Measurements from ENCODE around the gene PRICKLE2.

Gene PRICKLE2

GRCh38 chr3:64213962-64214379, 11.3 kb downstream of the PRICKLE2 start:
- H3K4me1 ChIP-seq (ENCODE audit: insufficient read depth, low read length, severe bottlenecking) = no peaks in the 10 kb centered on the region
- no peaks in the 10 kb centered on the region for H4K20me1 ChIP-seq (ENCODE audit: insufficient read depth, low read length)
- H3K4me3 ChIP-seq (ENCODE audit: low read depth, low read length, poor library complexity, severe bottlenecking) = no peak overlapping the region
- H3K9me3 ChIP-seq (ENCODE audit: low read length) = no peaks in the 10 kb centered on the region
- H3F3A ChIP-seq (ENCODE audit: insufficient read depth, low read length) = no peaks in the 10 kb centered on the region
- no peaks in the 10 kb centered on the region for H3K79me2 ChIP-seq (ENCODE audit: insufficient read depth, low read length)
- H3K27me3 ChIP-seq (ENCODE audit: insufficient read depth, low read length) = no peaks in the 10 kb centered on the region
- H3K4me2 ChIP-seq (ENCODE audit: low read length) = no peak overlapping the region
- H3K27ac ChIP-seq (ENCODE audit: low read depth, low read length, poor library complexity, severe bottlenecking) = no peak overlapping the region
- no peaks in the 10 kb centered on the region for H3K9me2 ChIP-seq (ENCODE audit: low read depth, low read length)
- no peak overlapping the region for H3K9ac ChIP-seq (ENCODE audit: low read length)
- TF ChIP-seq, protein P1, sequence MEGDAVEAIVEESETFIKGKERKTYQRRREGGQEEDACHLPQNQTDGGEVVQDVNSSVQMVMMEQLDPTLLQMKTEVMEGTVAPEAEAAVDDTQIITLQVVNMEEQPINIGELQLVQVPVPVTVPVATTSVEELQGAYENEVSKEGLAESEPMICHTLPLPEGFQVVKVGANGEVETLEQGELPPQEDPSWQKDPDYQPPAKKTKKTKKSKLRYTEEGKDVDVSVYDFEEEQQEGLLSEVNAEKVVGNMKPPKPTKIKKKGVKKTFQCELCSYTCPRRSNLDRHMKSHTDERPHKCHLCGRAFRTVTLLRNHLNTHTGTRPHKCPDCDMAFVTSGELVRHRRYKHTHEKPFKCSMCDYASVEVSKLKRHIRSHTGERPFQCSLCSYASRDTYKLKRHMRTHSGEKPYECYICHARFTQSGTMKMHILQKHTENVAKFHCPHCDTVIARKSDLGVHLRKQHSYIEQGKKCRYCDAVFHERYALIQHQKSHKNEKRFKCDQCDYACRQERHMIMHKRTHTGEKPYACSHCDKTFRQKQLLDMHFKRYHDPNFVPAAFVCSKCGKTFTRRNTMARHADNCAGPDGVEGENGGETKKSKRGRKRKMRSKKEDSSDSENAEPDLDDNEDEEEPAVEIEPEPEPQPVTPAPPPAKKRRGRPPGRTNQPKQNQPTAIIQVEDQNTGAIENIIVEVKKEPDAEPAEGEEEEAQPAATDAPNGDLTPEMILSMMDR (IDR thresholded peaks at IDR 0.05; ENCODE audit: low read length) = no peak
- no peak for TF ChIP-seq EZH2 (IDR thresholded peaks at IDR 0.05; ENCODE audit: borderline replicate concordance, low read length)
- no peaks in the 10 kb centered on the region for H3K36me3 ChIP-seq (ENCODE audit: insufficient read depth, low read length)
- no peak overlapping the region for H2AFZ ChIP-seq (ENCODE audit: low read length)

DNA sequence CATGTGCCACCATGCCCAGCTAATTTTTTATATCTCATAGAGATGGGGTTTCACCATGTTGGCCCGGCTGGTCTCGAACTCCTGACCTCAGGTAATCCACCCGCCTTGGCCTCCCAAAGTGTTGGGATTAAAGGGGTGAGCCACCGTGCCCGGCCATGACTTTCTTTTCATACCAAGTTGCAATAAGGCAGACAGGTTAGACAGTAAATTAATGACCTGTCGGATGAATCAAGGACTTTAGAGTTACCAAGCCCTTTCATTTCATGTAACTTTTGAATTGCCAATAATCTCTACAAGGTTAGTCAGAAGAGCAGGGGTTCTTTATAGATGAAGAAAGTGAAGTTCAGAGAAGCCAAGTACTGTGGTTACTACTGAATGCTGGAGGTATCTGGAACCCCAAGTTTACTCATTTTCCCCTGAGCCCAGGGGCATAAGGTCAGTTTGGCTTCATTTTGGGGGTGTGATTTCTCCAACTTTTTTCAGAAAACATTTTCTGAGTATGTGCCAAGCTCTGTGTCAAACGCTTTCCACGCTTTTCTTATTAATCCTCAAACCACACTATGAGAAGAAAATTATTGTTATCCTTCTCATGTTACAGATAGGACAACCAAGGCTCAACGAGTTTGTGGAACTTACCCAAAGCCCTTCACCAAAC, 11.9 kb downstream of the PRICKLE2 start:
- no peak overlapping the region for H3K4me3 ChIP-seq (ENCODE audit: low read depth, low read length, poor library complexity, severe bottlenecking)
- no peaks in the 10 kb centered on the region for H3K9me2 ChIP-seq (ENCODE audit: low read depth, low read length)
- H3F3A ChIP-seq (ENCODE audit: insufficient read depth, low read length) = no peaks in the 10 kb centered on the region
- H2AFZ ChIP-seq (ENCODE audit: low read length) = no peak overlapping the region
- no peak overlapping the region for H3K4me2 ChIP-seq (ENCODE audit: low read length)
- no peaks in the 10 kb centered on the region for H3K9me3 ChIP-seq (ENCODE audit: low read length)
- H3K27ac ChIP-seq (ENCODE audit: low read depth, low read length, poor library complexity, severe bottlenecking) = no peak overlapping the region
- no peaks in the 10 kb centered on the region for H4K20me1 ChIP-seq (ENCODE audit: insufficient read depth, low read length)
- H3K36me3 ChIP-seq (ENCODE audit: insufficient read depth, low read length) = no peaks in the 10 kb centered on the region
- H3K9ac ChIP-seq (ENCODE audit: low read length) = no peak overlapping the region
- H3K27me3 ChIP-seq (ENCODE audit: insufficient read depth, low read length) = no peaks in the 10 kb centered on the region
- H3K79me2 ChIP-seq (ENCODE audit: insufficient read depth, low read length) = no peaks in the 10 kb centered on the region
- H3K4me1 ChIP-seq (ENCODE audit: insufficient read depth, low read length, severe bottlenecking) = no peaks in the 10 kb centered on the region
- TF ChIP-seq, protein P1 (IDR thresholded peaks at IDR 0.05; ENCODE audit: low read length) = no peak
- no peak for TF ChIP-seq EZH2 (IDR thresholded peaks at IDR 0.05; ENCODE audit: borderline replicate concordance, low read length)

GRCh38 chr3:64209866-64210621, 15.2 kb downstream of the PRICKLE2 start:
- Histone ChIP-seq H3K27ac (ENCODE audit: low read depth, low read length, poor library complexity, severe bottlenecking) (no peak overlapping the region), H3K27me3 (ENCODE audit: insufficient read depth, low read length) (no peaks in the 10 kb centered on the region), H3K4me2 (ENCODE audit: low read length) (no peak overlapping the region), H3K9ac (ENCODE audit: low read length) (no peak overlapping the region), H2AFZ (ENCODE audit: low read length) (no peak overlapping the region), H3K9me2 (ENCODE audit: low read depth, low read length) (no peaks in the 10 kb centered on the region), H4K20me1 (ENCODE audit: insufficient read depth, low read length) (no peaks in the 10 kb centered on the region), H3K4me1 (ENCODE audit: insufficient read depth, low read length, severe bottlenecking) (no peaks in the 10 kb centered on the region), H3K4me3 (ENCODE audit: low read depth, low read length, poor library complexity, severe bottlenecking) (no peak overlapping the region), H3K9me3 (ENCODE audit: low read length) (no peaks in the 10 kb centered on the region), H3K79me2 (ENCODE audit: insufficient read depth, low read length) (no peaks in the 10 kb centered on the region), H3K36me3 (ENCODE audit: insufficient read depth, low read length) (no peaks in the 10 kb centered on the region), H3F3A (ENCODE audit: insufficient read depth, low read length) (no peaks in the 10 kb centered on the region)
- TF ChIP-seq EZH2 (IDR thresholded peaks at IDR 0.05; ENCODE audit: borderline replicate concordance, low read length) = no peak
- TF ChIP-seq, protein P1 (IDR thresholded peaks at IDR 0.05; ENCODE audit: low read length) = no peak
